ENCODE results near the gene COA3.

The COA3 gene

GRCh38 chr17:42817866-42818265 is 19.4 kb upstream of the COA3 start:
- H3K4me3 ChIP-seq (ENCODE audit: low read length): no peak overlapping the region
- DNase-seq (ENCODE audit: low read depth): no peak
- TF ChIP-seq CTCF (conservative IDR thresholded peaks at IDR 0.05; ENCODE audit: low read depth, low read length): no peak

- TF ChIP-seq CTCF (conservative IDR thresholded peaks at IDR 0.05; ENCODE audit: low read depth, low read length): no peak
- no peak for DNase-seq (ENCODE audit: low read depth)
- H3K4me3 ChIP-seq (ENCODE audit: low read length): no peak overlapping the region
Observed at GRCh38 chr17:42814633-42815399, 16.3 kb upstream of the COA3 start.

GRCh38 chr17:42809250-42809649 is 10.7 kb upstream of the COA3 start:
- TF ChIP-seq CTCF (conservative IDR thresholded peaks at IDR 0.05; ENCODE audit: low read depth, low read length): no peak
- H3K4me3 ChIP-seq (ENCODE audit: low read length): no peak overlapping the region
- no peak for DNase-seq (ENCODE audit: low read depth)

- H3K4me3 ChIP-seq (ENCODE audit: low read length): no peak overlapping the region
- no peak for DNase-seq (ENCODE audit: low read depth)
- TF ChIP-seq CTCF (conservative IDR thresholded peaks at IDR 0.05; ENCODE audit: low read depth, low read length): no peak
Observed at GRCh38 chr17:42806249-42806648, 7.7 kb upstream of the COA3 start.

- DNase-seq (ENCODE audit: low read depth): no peak
- no peak overlapping the region for H3K4me3 ChIP-seq (ENCODE audit: low read length)
- no peak for TF ChIP-seq CTCF (conservative IDR thresholded peaks at IDR 0.05; ENCODE audit: low read depth, low read length)
Observed at GRCh38 chr17:42804918-42805367, 6.4 kb upstream of the COA3 start.

GRCh38 chr17:42803074-42803883 is 4.8 kb upstream of the COA3 start:
- no peak for TF ChIP-seq CTCF (conservative IDR thresholded peaks at IDR 0.05; ENCODE audit: low read depth, low read length)
- H3K4me3 ChIP-seq (ENCODE audit: low read length): no peak overlapping the region
- DNase-seq (ENCODE audit: low read depth): no peak

All from retinal pigment epithelial cell (primary cell).